ENCODE measurements around the gene GRIN3A.
A peak's percentile ranks its signal among the peaks of the same experiment; 100 is the strongest.

Gene GRIN3A

DNA sequence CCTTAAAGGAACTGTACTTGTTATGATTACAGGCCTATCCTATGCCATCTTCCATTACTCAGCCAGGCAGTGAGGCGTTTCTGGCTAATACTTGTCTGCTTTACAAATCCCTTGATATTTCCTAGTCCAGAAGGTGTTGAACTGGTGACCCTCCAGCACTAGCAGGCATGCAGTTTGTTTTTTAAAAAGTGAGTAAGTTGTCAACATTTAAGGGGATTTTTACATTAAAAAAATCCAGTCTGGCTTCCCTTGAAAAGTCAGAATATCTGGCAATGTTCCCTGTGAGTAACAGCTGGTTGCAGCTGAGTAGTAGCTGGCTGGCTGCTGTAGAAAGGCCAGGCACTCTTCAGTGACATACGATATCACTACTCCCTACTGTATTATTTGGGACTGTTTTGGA is 21.8 kb downstream of the GRIN3A start:
- TF ChIP-seq YY1 (IDR thresholded peaks at IDR 0.05; ENCODE audit: low read depth) = no peak
- no peak for TF ChIP-seq MAX (IDR thresholded peaks at IDR 0.05)
- no peak for TF ChIP-seq ZBTB7A (IDR thresholded peaks at IDR 0.05; ENCODE audit: low read depth)
- no peak for TF ChIP-seq REST (IDR thresholded peaks at IDR 0.05; ENCODE audit: low read depth)
- TF ChIP-seq CEBPB (IDR thresholded peaks at IDR 0.05) = no peak
- TF ChIP-seq TAF1 (IDR thresholded peaks at IDR 0.05; ENCODE audit: low read depth) = no peak
- TF ChIP-seq NFIC (IDR thresholded peaks at IDR 0.05) = no peak
- no peak for TF ChIP-seq TEAD4 (IDR thresholded peaks at IDR 0.05)
- no peak for TF ChIP-seq USF1 (IDR thresholded peaks at IDR 0.05)
- TF ChIP-seq FOXM1 (IDR thresholded peaks at IDR 0.05; ENCODE audit: borderline replicate concordance, low read depth) = no peak
- TF ChIP-seq RAD21 (IDR thresholded peaks at IDR 0.05; ENCODE audit: low read depth) = no peak
- TF ChIP-seq EP300 (IDR thresholded peaks at IDR 0.05; ENCODE audit: borderline replicate concordance) = no peak
- no peak for TF ChIP-seq CREB1 (IDR thresholded peaks at IDR 0.05; ENCODE audit: low read depth)
- TF ChIP-seq TCF12 (IDR thresholded peaks at IDR 0.05; ENCODE audit: low read depth) = no peak
- no peak for TF ChIP-seq EGR1 (IDR thresholded peaks at IDR 0.05)

DNA sequence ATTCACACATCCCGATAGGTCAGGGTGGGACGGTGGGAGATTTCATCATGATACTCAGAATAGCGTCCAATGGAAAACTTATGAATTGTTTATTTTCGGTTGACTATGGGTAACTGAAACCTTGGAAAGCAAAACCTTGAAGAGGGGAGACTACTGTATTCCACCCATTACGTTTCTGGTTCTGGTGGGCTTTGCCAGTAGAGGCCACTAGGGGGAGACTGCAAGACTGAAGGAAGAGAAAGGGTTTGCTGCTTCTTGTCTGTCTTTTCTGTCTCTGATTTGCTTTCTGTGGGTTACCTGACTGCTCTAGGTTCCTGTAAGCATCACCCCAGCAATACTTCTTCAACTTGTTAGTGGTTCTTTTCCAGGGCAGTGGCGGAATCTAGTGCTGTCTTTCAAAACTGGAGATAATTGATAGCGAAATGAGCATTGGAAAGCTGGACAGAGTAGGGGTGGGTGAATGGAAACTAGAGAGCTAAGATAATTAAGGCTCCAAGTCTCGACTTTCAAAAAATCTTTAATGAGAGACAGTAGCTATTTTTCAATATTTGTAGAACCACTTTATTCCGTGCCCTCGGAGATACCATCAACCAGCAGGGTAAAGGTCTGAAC is 27.0 kb downstream of the GRIN3A start:
- TF ChIP-seq RAD21 (IDR thresholded peaks at IDR 0.05; ENCODE audit: low read depth) (peak; percentile 37), YY1 (IDR thresholded peaks at IDR 0.05; ENCODE audit: low read depth) (no peak), TCF12 (IDR thresholded peaks at IDR 0.05; ENCODE audit: low read depth) (no peak), NFIC (IDR thresholded peaks at IDR 0.05) (no peak), CREB1 (IDR thresholded peaks at IDR 0.05; ENCODE audit: low read depth) (no peak)

GRCh38 chr9:101708855-101709254 is 29.6 kb downstream of the GRIN3A start:
- no peak for TF ChIP-seq TEAD4 (IDR thresholded peaks at IDR 0.05)
- no peak for TF ChIP-seq ZBTB7A (IDR thresholded peaks at IDR 0.05; ENCODE audit: low read depth)
- no peak for TF ChIP-seq CREB1 (IDR thresholded peaks at IDR 0.05; ENCODE audit: low read depth)
- no peak for TF ChIP-seq RAD21 (IDR thresholded peaks at IDR 0.05; ENCODE audit: low read depth)
- TF ChIP-seq USF1 (IDR thresholded peaks at IDR 0.05) = no peak

GRCh38 chr9:101707721-101708120 is 30.7 kb downstream of the GRIN3A start:
- TF ChIP-seq TCF12 (IDR thresholded peaks at IDR 0.05; ENCODE audit: low read depth) (no peak), TAF1 (IDR thresholded peaks at IDR 0.05; ENCODE audit: low read depth) (no peak), NFIC (IDR thresholded peaks at IDR 0.05) (no peak), EP300 (IDR thresholded peaks at IDR 0.05; ENCODE audit: borderline replicate concordance) (no peak), RAD21 (IDR thresholded peaks at IDR 0.05; ENCODE audit: low read depth) (no peak), CREB1 (IDR thresholded peaks at IDR 0.05; ENCODE audit: low read depth) (no peak), TEAD4 (IDR thresholded peaks at IDR 0.05) (no peak), MAX (IDR thresholded peaks at IDR 0.05) (no peak), REST (IDR thresholded peaks at IDR 0.05; ENCODE audit: low read depth) (no peak), USF1 (IDR thresholded peaks at IDR 0.05) (no peak), CEBPB (IDR thresholded peaks at IDR 0.05) (no peak), FOXM1 (IDR thresholded peaks at IDR 0.05; ENCODE audit: borderline replicate concordance, low read depth) (no peak), ZBTB7A (IDR thresholded peaks at IDR 0.05; ENCODE audit: low read depth) (no peak), EGR1 (IDR thresholded peaks at IDR 0.05) (no peak), YY1 (IDR thresholded peaks at IDR 0.05; ENCODE audit: low read depth) (no peak)

DNA sequence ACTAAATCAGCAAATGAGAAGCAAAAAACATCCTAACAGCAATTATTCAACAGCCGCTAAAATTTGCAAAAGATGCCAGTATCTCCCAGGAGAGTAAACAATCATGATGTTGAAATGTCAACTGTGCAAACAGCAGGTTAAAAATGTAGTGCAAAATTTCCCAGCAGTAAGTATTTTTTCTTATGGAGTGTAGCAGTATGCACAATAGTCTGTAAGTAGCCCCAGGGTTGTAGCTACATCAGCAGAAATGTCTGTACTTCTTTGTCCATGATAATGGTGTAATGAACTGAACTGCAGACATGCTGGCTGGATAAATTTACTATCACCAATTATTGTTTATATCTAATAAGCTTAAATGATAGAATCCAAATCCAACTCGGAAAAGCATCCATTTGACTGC is 31.4 kb downstream of the GRIN3A start:
- no peak for TF ChIP-seq NFIC (IDR thresholded peaks at IDR 0.05)
- TF ChIP-seq ZBTB7A (IDR thresholded peaks at IDR 0.05; ENCODE audit: low read depth) = no peak
- no peak for TF ChIP-seq EP300 (IDR thresholded peaks at IDR 0.05; ENCODE audit: borderline replicate concordance)
- no peak for TF ChIP-seq RAD21 (IDR thresholded peaks at IDR 0.05; ENCODE audit: low read depth)
- no peak for TF ChIP-seq CEBPB (IDR thresholded peaks at IDR 0.05)
- TF ChIP-seq EGR1 (IDR thresholded peaks at IDR 0.05) = no peak
- TF ChIP-seq USF1 (IDR thresholded peaks at IDR 0.05) = no peak
- TF ChIP-seq FOXM1 (IDR thresholded peaks at IDR 0.05; ENCODE audit: borderline replicate concordance, low read depth) = no peak
- TF ChIP-seq YY1 (IDR thresholded peaks at IDR 0.05; ENCODE audit: low read depth) = no peak
- TF ChIP-seq TEAD4 (IDR thresholded peaks at IDR 0.05) = no peak
- no peak for TF ChIP-seq MAX (IDR thresholded peaks at IDR 0.05)
